KOPT-K1 (cell line): ENCODE results near the gene WDR27.
A peak's percentile ranks its signal among the peaks of the same experiment; 100 is the strongest.

Experiments
- H3K27ac ChIP-seq: fragments of 200-600 bp; sonication (generic); 2 replicates; pipeline ENCODE4 v1.5.1; 2016; ENCODE audit warnings: antibody characterized with exemption, mild to moderate bottlenecking, low read depth, low read length; ENCODE audit not compliant: poor library complexity, severe bottlenecking
- H3K36me3 ChIP-seq: fragments of 200-600 bp; sonication (generic); 2 replicates; pipeline ENCODE4 v1.5.1; 2017; ENCODE audit warnings: antibody characterized with exemption, mild to moderate bottlenecking, low read length, moderate library complexity; ENCODE audit not compliant: insufficient read depth
- H3K9me3 ChIP-seq: fragments of 200-600 bp; sonication (generic); 2 replicates; pipeline ENCODE4 v1.5.1; 2017; ENCODE audit warnings: antibody characterized with exemption, low read length, mild to moderate bottlenecking; ENCODE audit not compliant: insufficient read depth, poor library complexity, severe bottlenecking

WDR27 gene

GRCh38 chr6:169568314-169569087, 133.3 kb downstream of the WDR27 start:
- H3K36me3 ChIP-seq: no peaks in the 10 kb centered on the region
- H3K27ac ChIP-seq: no peak overlapping the region
- no peaks in the 10 kb centered on the region for H3K9me3 ChIP-seq

DNA sequence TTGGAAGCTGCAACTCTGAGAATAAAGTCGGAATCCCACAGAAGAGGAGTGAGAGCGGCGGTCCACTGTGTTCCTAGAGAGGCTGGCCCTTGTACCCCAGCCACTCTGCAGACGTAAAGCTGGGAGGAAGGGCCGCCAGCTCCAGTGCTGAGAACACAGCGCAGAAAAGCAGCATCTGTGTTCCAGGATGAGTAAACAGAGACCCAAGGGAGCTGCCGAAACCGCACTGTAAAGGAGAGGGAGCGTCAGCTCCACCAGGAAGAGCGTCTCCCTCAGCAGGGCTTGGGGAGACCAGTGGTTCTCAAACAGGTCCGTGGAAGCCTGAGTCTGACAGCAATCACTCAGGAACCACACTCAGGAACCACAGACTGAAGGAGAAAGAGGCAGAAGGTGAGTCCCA, 134.0 kb downstream of the WDR27 start:
- Histone ChIP-seq H3K27ac (no peak overlapping the region), H3K9me3 (no peaks in the 10 kb centered on the region), H3K36me3 (no peaks in the 10 kb centered on the region)

DNA sequence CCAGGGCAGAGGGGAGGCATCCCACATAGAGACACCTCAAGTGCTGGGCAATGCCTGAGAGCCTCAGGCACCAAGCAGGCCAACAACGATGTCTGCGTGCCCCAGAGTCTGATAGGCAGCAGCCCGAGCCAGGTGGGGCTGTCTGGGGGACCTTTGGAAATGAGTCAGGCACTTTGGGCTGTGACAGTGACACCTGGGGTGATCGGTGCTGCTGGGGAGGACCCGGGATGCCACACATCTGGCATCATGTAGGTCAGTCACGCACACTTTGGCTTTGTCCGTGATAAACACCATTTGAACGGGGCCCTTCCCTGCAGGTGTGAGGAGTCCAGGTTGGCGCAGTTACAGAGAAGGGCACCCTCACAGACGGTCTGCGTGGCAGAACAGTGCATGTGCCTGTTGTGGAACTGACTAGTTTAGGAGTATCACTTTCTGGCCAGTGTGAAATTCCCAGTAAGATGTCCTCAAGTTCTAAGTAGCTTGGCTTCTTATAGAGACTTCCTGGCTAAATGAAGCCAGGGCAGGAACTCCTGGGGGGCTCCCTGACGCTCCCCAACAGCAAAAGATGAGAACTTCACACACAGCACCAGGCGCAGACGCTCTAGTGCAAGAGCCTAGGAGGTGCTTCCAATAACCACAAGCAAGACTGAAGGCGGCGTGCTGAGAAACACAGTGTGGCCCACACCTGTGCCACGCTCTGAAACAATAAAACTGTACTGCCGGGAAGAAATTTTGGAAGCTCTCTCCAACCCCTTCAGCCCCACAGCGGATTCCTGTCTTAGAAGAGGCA, 134.7 kb downstream of the WDR27 start:
- no peaks in the 10 kb centered on the region for H3K36me3 ChIP-seq
- H3K9me3 ChIP-seq: no peaks in the 10 kb centered on the region
- no peak overlapping the region for H3K27ac ChIP-seq

- Histone ChIP-seq H3K36me3 (no peaks in the 10 kb centered on the region), H3K27ac (no peak overlapping the region), H3K9me3 (no peaks in the 10 kb centered on the region)
Observed at GRCh38 chr6:169566319-169566718, 135.5 kb downstream of the WDR27 start.

DNA sequence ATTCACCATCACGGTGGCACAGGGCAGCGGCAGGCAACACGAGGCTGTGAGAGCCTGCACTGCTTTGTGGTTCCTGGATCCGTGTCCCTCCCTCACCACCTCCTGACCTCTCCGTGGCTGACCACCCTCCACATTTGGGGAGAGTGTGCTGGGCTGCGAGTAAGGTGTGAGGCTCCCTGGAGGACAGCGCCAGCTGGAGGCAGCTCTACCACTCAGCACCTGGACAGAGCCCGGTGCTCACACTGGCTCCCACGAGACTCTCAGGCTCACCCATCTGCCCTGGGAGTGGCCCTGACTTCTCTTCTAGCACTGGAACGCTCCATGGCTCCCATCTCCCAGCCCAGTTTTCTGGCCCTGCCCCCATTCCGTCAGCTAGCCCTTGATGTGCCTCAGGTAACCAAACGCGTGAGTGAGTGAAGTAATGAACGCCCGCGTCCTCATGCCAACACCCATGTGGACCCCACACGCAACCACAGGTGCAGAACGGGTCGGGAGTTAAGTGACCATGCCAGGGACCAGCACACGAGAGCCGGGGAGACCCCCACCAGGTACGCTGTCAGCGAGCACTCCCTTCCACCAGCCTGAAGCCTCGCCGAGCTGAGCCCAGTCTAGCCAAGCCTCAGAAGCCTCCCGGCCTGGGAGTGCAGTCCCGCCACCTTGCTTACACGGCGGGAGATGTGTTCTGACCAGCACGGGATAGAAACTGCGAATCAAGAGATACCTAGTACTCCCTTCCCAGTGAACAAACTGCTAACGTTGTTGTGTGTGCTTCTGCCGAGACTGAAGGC, 137.2 kb downstream of the WDR27 start:
- Histone ChIP-seq H3K36me3 (no peaks in the 10 kb centered on the region), H3K27ac (no peak overlapping the region), H3K9me3 (peaks cover 5% of the 10 kb centered on the region)

DNA sequence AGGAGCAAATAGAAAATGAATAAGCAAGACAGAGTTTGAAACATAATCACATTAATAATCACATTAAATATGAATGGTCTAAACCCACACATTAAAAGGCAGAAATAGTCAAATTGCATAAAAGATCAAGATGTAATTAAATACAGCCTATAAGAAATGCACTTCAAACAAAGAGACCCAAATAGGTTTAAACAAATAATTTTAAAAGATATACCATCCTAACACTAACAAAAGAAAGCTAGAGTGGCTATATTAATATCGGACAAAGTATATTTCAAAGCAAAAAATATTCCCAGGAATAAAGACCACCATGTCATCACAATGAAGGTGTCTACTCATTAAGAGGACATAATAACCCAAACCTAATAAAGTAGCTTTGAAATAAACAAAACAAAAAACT, 140.2 kb downstream of the WDR27 start:
- Histone ChIP-seq H3K27ac (no peak overlapping the region), H3K36me3 (no peaks in the 10 kb centered on the region), H3K9me3 (peaks cover 5% of the 10 kb centered on the region)

- Histone ChIP-seq H3K9me3 (peaks cover 5% of the 10 kb centered on the region), H3K36me3 (no peaks in the 10 kb centered on the region), H3K27ac (no peak overlapping the region)
Observed at GRCh38 chr6:169559592-169559991, 142.2 kb downstream of the WDR27 start.

- no peak overlapping the region for H3K27ac ChIP-seq
- peaks cover 5% of the 10 kb centered on the region for H3K9me3 ChIP-seq
Observed at GRCh38 chr6:169558774-169559441, 142.9 kb downstream of the WDR27 start.

GRCh38 chr6:169558378-169558773, 143.5 kb downstream of the WDR27 start:
- Histone ChIP-seq H3K27ac (no peak overlapping the region), H3K9me3 (peaks cover 5% of the 10 kb centered on the region), H3K36me3 (no peaks in the 10 kb centered on the region)

More at GRCh38 chr6:169558774-169559441, 142.9 kb downstream of the WDR27 start:
- H3K36me3 ChIP-seq: no peaks in the 10 kb centered on the region

DNA sequence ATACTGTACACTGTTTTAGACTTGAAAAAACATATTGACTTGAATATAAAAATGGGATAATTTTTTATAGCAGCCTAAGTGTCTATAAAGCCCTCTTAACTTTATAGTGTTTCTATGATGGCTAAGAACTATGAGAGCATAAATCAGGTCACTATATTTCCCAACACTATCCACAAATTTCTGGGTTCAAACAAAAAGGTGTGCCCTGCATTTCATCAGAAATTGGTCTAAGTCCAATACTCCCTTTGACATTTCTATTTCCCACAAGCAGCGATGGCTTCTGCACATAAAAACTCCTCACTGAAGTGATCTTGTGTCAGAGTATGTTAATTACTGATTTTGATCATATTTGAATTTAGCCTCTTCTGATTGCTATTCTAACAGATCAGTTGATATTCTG, 143.9 kb downstream of the WDR27 start:
- Histone ChIP-seq H3K9me3 (peaks cover 5% of the 10 kb centered on the region), H3K36me3 (no peaks in the 10 kb centered on the region), H3K27ac (no peak overlapping the region)

DNA sequence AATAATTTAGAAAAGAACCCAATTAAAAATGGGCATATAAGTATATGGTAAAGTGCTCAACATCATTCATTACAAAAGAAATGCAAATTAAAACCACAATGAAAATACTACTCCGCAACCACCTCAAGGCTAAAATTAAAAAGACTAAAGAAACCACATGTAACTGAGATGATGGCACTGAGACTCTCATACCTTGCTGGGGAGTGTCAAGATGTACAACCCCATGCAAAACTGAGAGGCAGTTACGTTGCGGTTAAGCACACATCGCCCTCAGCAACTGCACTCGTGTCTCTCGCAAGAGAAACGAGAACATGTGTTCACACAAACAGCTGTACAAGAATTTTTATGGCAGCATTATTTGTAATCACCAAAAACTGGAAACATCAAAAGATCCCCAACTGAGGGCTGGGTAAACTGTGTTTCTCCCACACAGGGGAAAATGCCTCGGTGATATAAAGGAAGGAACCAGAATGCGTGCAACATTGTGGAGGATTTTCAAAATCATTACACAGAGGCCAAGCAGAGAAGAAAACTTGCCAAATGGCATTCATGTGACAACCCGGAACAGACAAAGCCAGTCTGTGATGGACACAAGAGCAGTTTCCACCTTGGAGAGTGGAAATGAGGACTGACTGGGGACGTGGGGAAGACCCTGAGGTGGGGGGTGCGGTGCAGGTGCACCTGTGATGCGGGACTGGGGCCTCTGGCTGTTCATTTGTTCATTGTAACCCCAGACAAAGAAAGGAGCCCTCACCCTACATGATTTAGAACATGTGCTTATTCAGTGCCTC, 144.9 kb downstream of the WDR27 start:
- Histone ChIP-seq H3K27ac (peak overlapping the region; percentile 62), H3K9me3 (peaks cover 5% of the 10 kb centered on the region), H3K36me3 (no peaks in the 10 kb centered on the region)

DNA sequence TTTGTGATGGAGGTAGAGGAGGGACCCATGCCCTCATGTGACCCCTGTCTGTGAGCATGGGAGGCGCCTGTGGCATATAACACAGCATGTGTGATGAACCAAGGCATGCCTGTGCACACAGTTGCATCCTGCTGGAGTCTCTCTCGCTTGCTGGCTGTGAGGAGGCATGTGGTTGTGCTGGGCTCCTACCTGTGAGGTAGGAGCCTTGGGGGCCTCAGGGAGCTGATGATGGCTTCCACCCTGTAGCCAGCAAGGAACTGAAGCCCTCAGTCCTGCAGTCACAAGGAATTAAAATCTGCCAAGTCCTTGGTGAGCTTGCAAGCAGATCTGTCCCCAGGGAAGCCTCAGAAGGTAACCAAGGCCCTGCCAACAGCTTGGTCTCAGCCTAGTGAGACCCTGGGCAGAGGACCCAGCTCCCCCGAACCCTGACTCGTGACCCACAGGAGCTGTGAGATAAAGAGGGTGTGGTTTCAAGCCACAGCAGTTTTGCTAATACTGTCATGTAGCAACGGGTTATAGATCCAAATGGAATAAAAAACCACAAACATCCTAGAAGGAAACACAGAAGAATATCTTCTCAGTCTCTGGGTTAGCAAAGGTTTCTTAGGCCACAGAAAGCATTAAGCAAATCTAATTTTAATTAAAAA, 145.7 kb downstream of the WDR27 start:
- H3K9me3 ChIP-seq: peaks cover 5% of the 10 kb centered on the region
- no peaks in the 10 kb centered on the region for H3K36me3 ChIP-seq
- H3K27ac ChIP-seq: no peak overlapping the region

DNA sequence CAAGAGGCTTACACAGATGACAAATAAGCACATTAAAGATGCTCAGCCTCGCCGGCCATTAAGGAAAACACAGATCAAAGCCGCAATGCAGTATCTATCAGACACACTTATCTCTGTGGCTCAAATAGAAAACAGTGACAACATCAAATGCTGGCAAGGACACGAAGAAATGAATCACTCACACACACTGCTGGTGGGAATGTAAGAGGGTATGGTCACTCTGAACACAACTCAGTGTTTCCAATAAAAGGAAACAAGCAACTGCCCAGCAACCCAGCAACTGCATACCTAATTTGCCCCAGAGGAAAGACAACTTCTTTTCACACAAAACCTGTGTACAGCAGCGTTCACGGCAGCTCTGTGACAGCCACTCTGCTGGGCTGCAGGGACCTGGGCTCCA, 155.8 kb downstream of the WDR27 start:
- Histone ChIP-seq H3K9me3 (peaks cover 7% of the 10 kb centered on the region), H3K36me3 (no peaks in the 10 kb centered on the region), H3K27ac (no peak overlapping the region)

- Histone ChIP-seq H3K27ac (no peak overlapping the region), H3K36me3 (no peaks in the 10 kb centered on the region), H3K9me3 (peaks cover 7% of the 10 kb centered on the region)
Observed at GRCh38 chr6:169543704-169544103, 158.1 kb downstream of the WDR27 start.
